Measurements from ENCODE around the gene UQCRQ. TPM values are rescaled to one million over a fixed set of nuclear protein-coding genes. Genes with fewer than 3 reads are reported as not detected.

The UQCRQ gene
- total RNA-seq, 1 donor from 2014 or later: 165 TPM

GRCh38 chr5:132901730-132902129, 35.3 kb downstream of the UQCRQ start:
- DNase-seq (ENCODE audit: extremely low read depth, low read depth, low spot score): no peak

DNA sequence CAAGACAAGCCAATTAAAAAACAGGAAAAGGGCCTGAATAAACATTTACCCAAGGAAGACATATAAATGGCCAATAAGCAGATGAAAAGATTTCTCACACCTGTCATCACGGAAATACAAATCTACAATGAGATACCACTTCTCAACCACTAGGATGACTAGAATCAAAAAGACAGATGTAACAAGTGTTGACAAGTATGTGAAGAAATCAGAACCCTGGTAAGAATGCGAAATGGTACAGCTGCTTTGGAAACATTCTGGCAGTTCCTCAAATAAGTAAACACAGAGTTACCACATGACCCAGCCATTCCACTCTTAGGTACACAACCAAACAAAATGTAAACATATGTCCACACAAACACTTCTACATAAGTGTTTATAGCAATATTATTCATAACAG, 39.5 kb downstream of the UQCRQ start:
- no peak for DNase-seq (ENCODE audit: extremely low read depth, low read depth, low spot score)

DNA sequence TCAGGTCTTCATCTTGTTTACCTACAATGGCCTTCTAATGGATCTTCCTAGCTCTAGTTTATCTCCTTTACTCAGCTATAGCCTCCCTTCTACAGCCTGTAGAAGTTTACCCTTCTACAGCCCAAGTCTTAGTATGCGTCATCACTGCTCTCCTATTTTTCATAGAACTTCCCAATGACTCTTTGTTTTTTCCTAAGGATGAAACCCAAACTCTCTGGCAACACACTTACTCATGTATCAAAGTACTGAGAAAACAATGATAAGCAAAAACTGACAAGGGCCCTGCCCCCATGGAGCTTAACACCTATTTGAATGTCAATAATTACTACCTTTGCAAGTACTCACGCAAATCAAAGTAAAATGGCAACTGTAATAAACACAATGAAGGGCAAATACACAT, 40.7 kb downstream of the UQCRQ start:
- DNase-seq (ENCODE audit: extremely low read depth, low read depth, low spot score): peak; percentile 31

- no peak for DNase-seq (ENCODE audit: extremely low read depth, low read depth, low spot score)
Measured at GRCh38 chr5:132909702-132910101, 43.3 kb downstream of the UQCRQ start.

DNA sequence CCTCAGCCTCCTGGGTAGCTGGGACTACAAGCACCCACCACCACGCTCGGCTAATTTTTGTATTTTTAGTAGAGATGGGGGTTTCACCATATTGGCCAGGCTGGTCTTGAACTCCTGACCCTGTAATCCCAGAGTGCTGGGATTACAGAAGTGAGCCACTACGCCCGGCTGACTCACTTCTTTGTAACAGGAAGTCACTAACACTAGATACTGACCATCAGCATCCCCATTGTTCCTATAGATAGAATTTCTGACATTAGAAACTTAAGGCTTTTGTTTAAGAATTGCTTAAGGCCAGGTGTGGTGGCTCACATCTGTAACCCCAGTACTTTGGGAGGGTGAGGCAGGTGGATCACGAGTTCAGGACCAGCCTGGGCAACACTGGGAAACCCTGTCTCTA, 49.2 kb downstream of the UQCRQ start:
- no peak for DNase-seq (ENCODE audit: extremely low read depth, low read depth, low spot score)

DNA sequence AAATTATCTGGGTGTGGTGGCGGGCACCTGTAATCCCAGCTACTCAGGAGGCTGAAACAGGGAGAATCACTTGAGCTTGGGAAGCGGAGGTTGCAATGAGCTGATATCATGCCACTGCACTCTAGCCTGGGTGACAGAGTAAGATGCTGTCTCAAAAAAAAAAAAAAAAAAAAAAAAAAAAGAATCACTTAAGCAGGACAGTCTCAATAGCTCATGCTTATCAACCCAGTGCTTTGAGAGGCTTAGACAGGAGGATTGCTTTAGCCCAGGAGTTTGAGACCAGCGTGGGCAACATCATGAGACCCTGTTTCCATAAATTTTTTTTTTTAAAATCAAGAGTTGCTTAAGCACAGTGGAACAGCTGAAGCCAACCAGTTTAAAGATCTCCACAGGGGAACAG, 49.6 kb downstream of the UQCRQ start:
- no peak for DNase-seq (ENCODE audit: extremely low read depth, low read depth, low spot score)

Other genes with a start within 250 kb of the UQCRQ start
- gene IL13, start 208.5 kb upstream of the UQCRQ start, total RNA-seq: not detected in 2 replicates
- gene IL4, start 192.7 kb upstream of the UQCRQ start, total RNA-seq: not detected in 2 replicates
- gene KIF3A, start 129.1 kb upstream of the UQCRQ start, total RNA-seq: 7.1 and 13.7 TPM in 2 replicates
- not detected in 2 replicates for gene CCNI2, start 119.2 kb upstream of the UQCRQ start, total RNA-seq
- gene SEPTIN8, start 89.4 kb upstream of the UQCRQ start, total RNA-seq: 60.4 and 65.0 TPM in 2 replicates
- not detected in 2 replicates for gene SOWAHA, start 53.3 kb upstream of the UQCRQ start, total RNA-seq
- 12.1 and 18.2 TPM in 2 replicates for gene SHROOM1, start 36.0 kb upstream of the UQCRQ start, total RNA-seq
- gene GDF9, start 173 bp upstream of the UQCRQ start, total RNA-seq: 0.35 TPM in 1 of 2 replicates, not detected in the other
- gene LEAP2, start 7.0 kb downstream of the UQCRQ start, total RNA-seq: 0.10 and 0.76 TPM in 2 replicates
- 64.6 and 70.6 TPM in 2 replicates for gene AFF4, start 97.0 kb downstream of the UQCRQ start, total RNA-seq
- 21.4 and 21.7 TPM in 2 replicates for gene ZCCHC10, start 159.9 kb downstream of the UQCRQ start, total RNA-seq
- 90.5 and 91.8 TPM in 2 replicates for gene HSPA4, start 185.4 kb downstream of the UQCRQ start, total RNA-seq

All from glomerular endothelial cell (primary cell).